ENCODE results near the gene ADAM11.

DNA sequence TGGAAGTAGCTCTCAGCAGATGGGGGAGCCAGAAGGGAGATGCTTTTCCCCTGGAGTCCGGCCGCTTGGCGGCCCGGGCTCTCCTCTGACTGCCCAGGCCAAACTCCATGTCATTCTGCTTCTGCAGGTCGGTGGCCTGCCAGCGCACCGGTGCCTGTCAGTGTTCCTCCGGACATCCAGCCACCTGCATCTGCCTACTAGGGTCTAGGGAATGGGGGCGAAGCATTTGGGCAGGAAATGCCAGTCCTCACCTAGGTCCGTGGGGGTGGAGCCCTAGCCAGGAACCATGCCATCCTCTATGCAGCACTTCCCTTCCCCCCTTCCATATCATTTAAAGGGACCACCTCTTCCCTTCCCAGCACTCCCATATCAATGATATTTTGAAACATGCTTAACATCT, 37.1 kb downstream of the ADAM11 start:
- TF ChIP-seq, protein P1, sequence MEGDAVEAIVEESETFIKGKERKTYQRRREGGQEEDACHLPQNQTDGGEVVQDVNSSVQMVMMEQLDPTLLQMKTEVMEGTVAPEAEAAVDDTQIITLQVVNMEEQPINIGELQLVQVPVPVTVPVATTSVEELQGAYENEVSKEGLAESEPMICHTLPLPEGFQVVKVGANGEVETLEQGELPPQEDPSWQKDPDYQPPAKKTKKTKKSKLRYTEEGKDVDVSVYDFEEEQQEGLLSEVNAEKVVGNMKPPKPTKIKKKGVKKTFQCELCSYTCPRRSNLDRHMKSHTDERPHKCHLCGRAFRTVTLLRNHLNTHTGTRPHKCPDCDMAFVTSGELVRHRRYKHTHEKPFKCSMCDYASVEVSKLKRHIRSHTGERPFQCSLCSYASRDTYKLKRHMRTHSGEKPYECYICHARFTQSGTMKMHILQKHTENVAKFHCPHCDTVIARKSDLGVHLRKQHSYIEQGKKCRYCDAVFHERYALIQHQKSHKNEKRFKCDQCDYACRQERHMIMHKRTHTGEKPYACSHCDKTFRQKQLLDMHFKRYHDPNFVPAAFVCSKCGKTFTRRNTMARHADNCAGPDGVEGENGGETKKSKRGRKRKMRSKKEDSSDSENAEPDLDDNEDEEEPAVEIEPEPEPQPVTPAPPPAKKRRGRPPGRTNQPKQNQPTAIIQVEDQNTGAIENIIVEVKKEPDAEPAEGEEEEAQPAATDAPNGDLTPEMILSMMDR (IDR thresholded peaks at IDR 0.05), result no peak
- TF ChIP-seq EP300 (IDR thresholded peaks at IDR 0.05) (no peak), NR3C1 (IDR thresholded peaks at IDR 0.05) (no peak), MAZ (IDR thresholded peaks at IDR 0.05; ENCODE audit: borderline replicate concordance, low read depth, low read length) (no peak)
- TF ChIP-seq, protein P2, sequence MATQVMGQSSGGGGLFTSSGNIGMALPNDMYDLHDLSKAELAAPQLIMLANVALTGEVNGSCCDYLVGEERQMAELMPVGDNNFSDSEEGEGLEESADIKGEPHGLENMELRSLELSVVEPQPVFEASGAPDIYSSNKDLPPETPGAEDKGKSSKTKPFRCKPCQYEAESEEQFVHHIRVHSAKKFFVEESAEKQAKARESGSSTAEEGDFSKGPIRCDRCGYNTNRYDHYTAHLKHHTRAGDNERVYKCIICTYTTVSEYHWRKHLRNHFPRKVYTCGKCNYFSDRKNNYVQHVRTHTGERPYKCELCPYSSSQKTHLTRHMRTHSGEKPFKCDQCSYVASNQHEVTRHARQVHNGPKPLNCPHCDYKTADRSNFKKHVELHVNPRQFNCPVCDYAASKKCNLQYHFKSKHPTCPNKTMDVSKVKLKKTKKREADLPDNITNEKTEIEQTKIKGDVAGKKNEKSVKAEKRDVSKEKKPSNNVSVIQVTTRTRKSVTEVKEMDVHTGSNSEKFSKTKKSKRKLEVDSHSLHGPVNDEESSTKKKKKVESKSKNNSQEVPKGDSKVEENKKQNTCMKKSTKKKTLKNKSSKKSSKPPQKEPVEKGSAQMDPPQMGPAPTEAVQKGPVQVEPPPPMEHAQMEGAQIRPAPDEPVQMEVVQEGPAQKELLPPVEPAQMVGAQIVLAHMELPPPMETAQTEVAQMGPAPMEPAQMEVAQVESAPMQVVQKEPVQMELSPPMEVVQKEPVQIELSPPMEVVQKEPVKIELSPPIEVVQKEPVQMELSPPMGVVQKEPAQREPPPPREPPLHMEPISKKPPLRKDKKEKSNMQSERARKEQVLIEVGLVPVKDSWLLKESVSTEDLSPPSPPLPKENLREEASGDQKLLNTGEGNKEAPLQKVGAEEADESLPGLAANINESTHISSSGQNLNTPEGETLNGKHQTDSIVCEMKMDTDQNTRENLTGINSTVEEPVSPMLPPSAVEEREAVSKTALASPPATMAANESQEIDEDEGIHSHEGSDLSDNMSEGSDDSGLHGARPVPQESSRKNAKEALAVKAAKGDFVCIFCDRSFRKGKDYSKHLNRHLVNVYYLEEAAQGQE (IDR thresholded peaks at IDR 0.05), result no peak

Data from A549 (cell line).